Measurements from ENCODE around the gene PTPRG. TPM values are rescaled to one million over a fixed set of nuclear protein-coding genes. Genes with fewer than 3 reads are reported as not detected.

The PTPRG gene
- total RNA-seq, 2 experiments from 2014 or later = 0.03 to 0.05 TPM

DNA sequence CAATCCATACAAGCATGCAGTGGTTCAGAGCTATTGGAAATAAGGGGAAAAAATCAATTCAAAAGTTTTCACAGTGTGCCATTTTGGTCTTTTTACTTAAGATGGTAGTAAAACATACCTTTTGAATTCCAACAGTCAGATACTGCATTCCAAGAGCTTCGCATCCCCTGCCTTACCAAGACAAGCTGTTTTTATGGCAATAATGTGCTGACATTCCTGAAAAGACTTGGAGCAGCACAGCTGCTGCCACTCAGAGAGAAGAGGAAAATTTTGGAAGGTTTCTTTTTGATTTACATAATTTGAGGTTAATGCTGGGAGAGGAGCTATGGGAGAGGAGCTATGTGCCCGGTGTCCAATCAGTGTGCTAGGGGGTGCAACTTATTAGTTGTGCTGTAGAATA, 663.7 kb downstream of the PTPRG start:
- TF ChIP-seq, protein P1, sequence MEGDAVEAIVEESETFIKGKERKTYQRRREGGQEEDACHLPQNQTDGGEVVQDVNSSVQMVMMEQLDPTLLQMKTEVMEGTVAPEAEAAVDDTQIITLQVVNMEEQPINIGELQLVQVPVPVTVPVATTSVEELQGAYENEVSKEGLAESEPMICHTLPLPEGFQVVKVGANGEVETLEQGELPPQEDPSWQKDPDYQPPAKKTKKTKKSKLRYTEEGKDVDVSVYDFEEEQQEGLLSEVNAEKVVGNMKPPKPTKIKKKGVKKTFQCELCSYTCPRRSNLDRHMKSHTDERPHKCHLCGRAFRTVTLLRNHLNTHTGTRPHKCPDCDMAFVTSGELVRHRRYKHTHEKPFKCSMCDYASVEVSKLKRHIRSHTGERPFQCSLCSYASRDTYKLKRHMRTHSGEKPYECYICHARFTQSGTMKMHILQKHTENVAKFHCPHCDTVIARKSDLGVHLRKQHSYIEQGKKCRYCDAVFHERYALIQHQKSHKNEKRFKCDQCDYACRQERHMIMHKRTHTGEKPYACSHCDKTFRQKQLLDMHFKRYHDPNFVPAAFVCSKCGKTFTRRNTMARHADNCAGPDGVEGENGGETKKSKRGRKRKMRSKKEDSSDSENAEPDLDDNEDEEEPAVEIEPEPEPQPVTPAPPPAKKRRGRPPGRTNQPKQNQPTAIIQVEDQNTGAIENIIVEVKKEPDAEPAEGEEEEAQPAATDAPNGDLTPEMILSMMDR (IDR thresholded peaks at IDR 0.05) = no peak
- Mint-ChIP-seq H3K9me3 (no peaks in the 10 kb centered on the region), H3K4me1 (ENCODE audit: low read depth) (no peaks in the 10 kb centered on the region), H3K4me3 (no peak overlapping the region), H3K27ac (no peak overlapping the region), H3K27me3 (peaks cover 11% of the 10 kb centered on the region), H3K36me3 (ENCODE audit: low read depth) (no peaks in the 10 kb centered on the region)
- H3K4me1 ChIP-seq (ENCODE audit: insufficient read depth, low read length) = no peaks in the 10 kb centered on the region
- ATAC-seq (ENCODE audit: poor library complexity) = no peak
- H3K36me3 ChIP-seq (ENCODE audit: insufficient read depth, low read length) = no peaks in the 10 kb centered on the region
- no peak overlapping the region for H3K27ac ChIP-seq (ENCODE audit: low read depth in 1 of 2, low read length in 2 of 2)
- DNase-seq = no peak
- CTCF ChIA-PET = no interaction called here
- no peak overlapping the region for H3K4me3 ChIP-seq (ENCODE audit: low read length)
- POLR2A ChIA-PET = no interaction called here
- no peaks in the 10 kb centered on the region for H3K9me3 ChIP-seq (ENCODE audit: control insufficient read depth in 1 of 2, insufficient read depth in 1 of 2, low read length in 2 of 2)
- H3K27me3 ChIP-seq (ENCODE audit: control insufficient read depth in 1 of 2, insufficient read depth in 2 of 2, low read length in 2 of 2) = no peaks in the 10 kb centered on the region
- intact Hi-C loops (cut with DNase I, micrococcal nuclease) = no loop called here

DNA sequence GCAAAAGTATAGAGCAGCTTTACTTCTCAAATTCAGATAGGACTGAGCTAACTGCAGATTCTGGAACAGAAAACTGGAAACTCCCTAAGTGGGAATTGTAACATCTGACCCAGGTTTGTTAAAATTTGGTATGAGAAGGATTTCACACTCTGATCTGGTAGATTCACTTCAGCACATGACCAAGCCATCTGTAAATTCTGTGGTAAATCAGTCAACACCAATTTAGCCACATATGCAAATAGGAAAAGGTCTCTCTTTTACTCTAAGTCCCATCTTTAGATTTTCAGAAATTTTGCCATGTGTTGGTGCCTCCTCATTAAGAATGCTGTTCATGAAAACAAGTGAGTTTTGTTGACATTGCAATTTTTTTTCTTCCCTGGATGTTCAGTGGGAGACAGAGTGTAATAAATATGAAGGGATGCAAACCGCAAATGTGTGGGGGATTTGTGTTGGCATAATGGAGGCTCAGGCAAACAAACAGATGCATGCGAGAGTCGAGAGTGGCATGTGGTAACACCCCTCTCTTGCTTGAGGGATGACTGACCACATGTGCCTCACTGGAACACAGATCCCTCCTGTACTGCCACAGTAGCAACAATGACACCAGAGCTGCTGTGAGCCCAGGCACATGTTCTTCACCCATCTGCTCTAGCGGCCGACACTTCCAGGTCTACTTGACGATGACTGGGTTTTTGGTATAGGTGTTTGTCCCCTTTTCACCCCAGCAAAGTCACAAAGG, 665.4 kb downstream of the PTPRG start:
- H3K4me3 Mint-ChIP-seq = no peak overlapping the region
- no peaks in the 10 kb centered on the region for H3K4me1 Mint-ChIP-seq (ENCODE audit: low read depth)
- H3K27ac ChIP-seq (ENCODE audit: low read depth in 1 of 2, low read length in 2 of 2) = no peak overlapping the region
- H3K27ac Mint-ChIP-seq = no peak overlapping the region
- ATAC-seq (ENCODE audit: poor library complexity) = no peak
- ChIA-PET POLR2A (no interaction called here), CTCF (no interaction called here)
- no peak overlapping the region for H3K4me3 ChIP-seq (ENCODE audit: low read length)
- H3K36me3 ChIP-seq (ENCODE audit: insufficient read depth, low read length) = no peaks in the 10 kb centered on the region
- H3K27me3 ChIP-seq (ENCODE audit: control insufficient read depth in 1 of 2, insufficient read depth in 2 of 2, low read length in 2 of 2) = no peaks in the 10 kb centered on the region
- intact Hi-C loops (cut with DNase I, micrococcal nuclease) = no loop called here
- DNase-seq = no peak
- TF ChIP-seq, protein P1 (IDR thresholded peaks at IDR 0.05) = no peak
- H3K27me3 Mint-ChIP-seq = peaks cover 11% of the 10 kb centered on the region
- no peaks in the 10 kb centered on the region for H3K9me3 ChIP-seq (ENCODE audit: control insufficient read depth in 1 of 2, insufficient read depth in 1 of 2, low read length in 2 of 2)
- no peaks in the 10 kb centered on the region for H3K36me3 Mint-ChIP-seq (ENCODE audit: low read depth)
- no peaks in the 10 kb centered on the region for H3K4me1 ChIP-seq (ENCODE audit: insufficient read depth, low read length)
- H3K9me3 Mint-ChIP-seq = no peaks in the 10 kb centered on the region

DNA sequence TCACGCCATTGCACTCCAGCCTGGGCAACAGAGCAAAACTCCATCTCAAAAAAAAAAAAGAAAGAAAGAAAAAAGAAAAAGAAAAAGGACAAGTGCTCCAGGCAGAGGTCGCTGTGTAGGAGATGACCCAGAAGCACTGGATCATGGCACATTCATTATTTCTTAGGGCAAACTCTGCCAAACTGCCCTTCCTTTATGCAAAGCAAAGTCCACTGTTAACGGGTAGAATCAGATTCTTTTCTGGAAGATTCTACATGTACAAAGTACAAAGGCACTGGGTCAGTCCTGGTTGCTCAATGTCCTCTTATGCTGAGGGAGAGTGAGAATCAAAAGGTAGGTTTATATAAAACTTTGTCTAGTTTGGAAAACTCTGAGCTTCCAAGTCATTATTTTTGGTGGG, 667.1 kb downstream of the PTPRG start:
- CTCF ChIA-PET = no interaction called here
- no peak overlapping the region for H3K4me3 Mint-ChIP-seq
- no peak for DNase-seq
- H3K4me1 Mint-ChIP-seq (ENCODE audit: low read depth) = no peaks in the 10 kb centered on the region
- H3K9me3 Mint-ChIP-seq = no peaks in the 10 kb centered on the region
- POLR2A ChIA-PET = no interaction called here
- H3K4me3 ChIP-seq (ENCODE audit: low read length) = no peak overlapping the region
- H3K27ac Mint-ChIP-seq = no peak overlapping the region
- H3K36me3 Mint-ChIP-seq (ENCODE audit: low read depth) = no peaks in the 10 kb centered on the region
- no peak overlapping the region for H3K27ac ChIP-seq (ENCODE audit: low read depth in 1 of 2, low read length in 2 of 2)
- no peak for ATAC-seq (ENCODE audit: poor library complexity)
- intact Hi-C loops (cut with DNase I, micrococcal nuclease) = no loop called here
- peaks cover 11% of the 10 kb centered on the region for H3K27me3 Mint-ChIP-seq
- no peaks in the 10 kb centered on the region for H3K27me3 ChIP-seq (ENCODE audit: control insufficient read depth in 1 of 2, insufficient read depth in 2 of 2, low read length in 2 of 2)
- no peaks in the 10 kb centered on the region for H3K9me3 ChIP-seq (ENCODE audit: control insufficient read depth in 1 of 2, insufficient read depth in 1 of 2, low read length in 2 of 2)
- TF ChIP-seq, protein P1 (IDR thresholded peaks at IDR 0.05) = no peak
- no peaks in the 10 kb centered on the region for H3K36me3 ChIP-seq (ENCODE audit: insufficient read depth, low read length)
- H3K4me1 ChIP-seq (ENCODE audit: insufficient read depth, low read length) = no peaks in the 10 kb centered on the region

Data from CD4-positive, alpha-beta T cell (primary cell).